Measurements from ENCODE around the gene KIF17. TPM values are rescaled to one million over a fixed set of nuclear protein-coding genes. Genes with fewer than 3 reads are reported as not detected.

KIF17 gene
- total RNA-seq, 1 experiment from 2014 or later = 2.4 TPM

- Histone ChIP-seq H2AFZ (ENCODE audit: low read depth, low read length, poor library complexity, severe bottlenecking) (no peak overlapping the region), H3K9me3 (ENCODE audit: control insufficient read depth in 1 of 2, insufficient read depth in 1 of 2, low read depth in 1 of 2, low read length in 2 of 2) (no peaks in the 10 kb centered on the region), H3K4me1 (ENCODE audit: control insufficient read depth in 1 of 2, insufficient read depth in 2 of 2, low read length in 2 of 2) (peaks cover 25 to 36% of the 10 kb centered on the region in 2 experiments), H4K20me1 (ENCODE audit: insufficient read depth) (no peaks in the 10 kb centered on the region), H3K27me3 (ENCODE audit: insufficient read depth, low read length) (no peaks in the 10 kb centered on the region), H3K79me2 (ENCODE audit: insufficient read depth, low read length) (no peaks in the 10 kb centered on the region), H3K4me2 (ENCODE audit: low read length) (no peak overlapping the region), H3K27ac (ENCODE audit: low read depth, low read length) (no peak overlapping the region), H3K9ac (ENCODE audit: low read length) (no peak overlapping the region), H3K36me3 (ENCODE audit: control insufficient read depth in 1 of 2, insufficient read depth in 2 of 2, low read length in 2 of 2) (no peaks in the 10 kb centered on the region), H3K9me2 (ENCODE audit: insufficient read depth) (no peaks in the 10 kb centered on the region), H3K4me3 (replicated peaks in 1 of 2; ENCODE audit: low read depth in 1 of 2, low read length in 2 of 2) (no peak overlapping the region)
- DNase-seq (ENCODE audit: low read depth, low spot score) = no peak
- ChIA-PET POLR2A (no interaction called here), CTCF (no interaction called here), RAD21 (ENCODE audit: low non-redundant PET in 1 of 2, low total read pairs in 2 of 2, uncharacterized antibody in 2 of 2, unreplicated experiment in 2 of 2) (no interaction called here)
- intact Hi-C loops (cut with micrococcal nuclease) = no loop called here
- TF ChIP-seq JUND (IDR thresholded peaks at IDR 0.05) (no peak), RAD21 (IDR thresholded peaks at IDR 0.05; ENCODE audit: low read depth) (no peak), FOSL1 (IDR thresholded peaks at IDR 0.05; ENCODE audit: low read depth) (no peak), ELF1 (IDR thresholded peaks at IDR 0.05; ENCODE audit: borderline replicate concordance, low read depth) (no peak), YY1 (IDR thresholded peaks at IDR 0.05; ENCODE audit: extremely low read depth, insufficient replicate concordance, low read depth, low read length) (no peak), CBX3 (IDR thresholded peaks at IDR 0.05; ENCODE audit: low read depth) (no peak), ZBTB33 (IDR thresholded peaks at IDR 0.05; ENCODE audit: extremely low read depth, insufficient replicate concordance, low read length) (no peak), EZH2 (IDR thresholded peaks at IDR 0.05) (no peak), REST (IDR thresholded peaks at IDR 0.05; ENCODE audit: low read depth) (no peak), SP1 (IDR thresholded peaks at IDR 0.05; ENCODE audit: low read depth) (no peak), POLR2A (IDR thresholded peaks at IDR 0.05; ENCODE audit: borderline replicate concordance, extremely low read depth, insufficient read depth, insufficient read length) (no peak), CEBPB (IDR thresholded peaks at IDR 0.05; ENCODE audit: low read depth) (no peak), EZH2phosphoT487 (IDR thresholded peaks at IDR 0.05; ENCODE audit: borderline replicate concordance) (no peak), SRF (IDR thresholded peaks at IDR 0.05; ENCODE audit: low read depth) (no peak), POLR2AphosphoS5 (IDR thresholded peaks at IDR 0.05; ENCODE audit: low read depth, low read length) (no peak)
- no peak for ATAC-seq
- no TSS peak for BruUV-seq (replicated peaks)
These were observed 17.1 kb downstream of the KIF17 start for GRCh38 chr1:20700636-20701215.

Data from HCT116 (cell line).